GM12878 (cell line): ENCODE measurements around the gene PATZ1. TPM values are rescaled to one million over a fixed set of nuclear protein-coding genes. Genes with fewer than 3 reads are reported as not detected.

Experiments
- ATAC-seq: fragments of 200-7000 bp; cut with Tn5 transposase; 3 replicates; pipeline ENCODE4 v1.9.1; 2020; ENCODE audit warnings: mild to moderate bottlenecking, moderate library complexity
- BruUV-seq: library from RNA; stranded (reverse); fragments of 400-500 nt; replicated peaks from 2 replicates; lab custom pipeline; 2021; lab: Mats Ljungman, UMichigan
- CTCF ChIA-PET: fragments of 300-600 bp; sonication (Branson Sonifier 250); formaldehyde crosslinking; extraction: SDS; loops from one replicate; lab custom pipeline; 2021; ENCODE audit warnings: inconsistent platforms; lab: Yijun Ruan, JAX
- POLR2A ChIA-PET: fragments of 350-600 bp; formaldehyde crosslinking; extraction: SDS; loops from one replicate; lab custom pipeline; 2021; ENCODE audit warnings: inconsistent platforms; lab: Charles Lee
- RAD21 ChIA-PET: fragments of 300-600 bp; sonication (Branson Sonifier 250); formaldehyde crosslinking; loops from one replicate; lab custom pipeline; 2023; ENCODE audit warnings: antibody characterized with exemption; ENCODE audit not compliant: unreplicated experiment; lab: Charles Lee
- SMC1A ChIA-PET: fragments of 300-600 bp; sonication (Branson Sonifier 250); formaldehyde crosslinking; loops from one replicate; lab custom pipeline; 2023; ENCODE audit not compliant: unreplicated experiment, uncharacterized antibody; lab: Charles Lee
- DNase-seq: peaks from one replicate; pipeline ENCODE4 v3.0.0-alpha.2; 2011; ENCODE audit warnings: low read depth, low spot score
- FAIRE-seq: peaks from 3 replicates; lab custom pipeline; 2011; peaks lifted over from hg19 to GRCh38; lab: Jason Lieb, UNC
- H2AFZ ChIP-seq: 2 replicates; pipeline ENCODE4 v1.6.0; 2011; ENCODE audit warnings: low read depth, low read length, control low read depth; ENCODE audit not compliant: control insufficient read depth
- H3K27ac ChIP-seq: 2 replicates; pipeline ENCODE4 v1.5.1; 2011; ENCODE audit warnings: control low read depth; ENCODE audit not compliant: control insufficient read depth, insufficient read depth
- H3K27me3 ChIP-seq, 2 experiments: replicated peaks in 1 of 2; 2 replicates each; pipeline versions ENCODE4 v1.6.0 to v1.6.1; 2011; ENCODE audit warnings: low read length in 1 of 2; ENCODE audit not compliant: control insufficient read depth in 2 of 2, insufficient read depth in 2 of 2
- H3K36me3 ChIP-seq, 2 experiments: 2 replicates each; pipeline ENCODE4 v1.5.1; 2011; ENCODE audit warnings: low read length in 1 of 2; ENCODE audit not compliant: control insufficient read depth in 2 of 2, insufficient read depth in 2 of 2
- H3K4me1 ChIP-seq: 2 replicates; pipeline ENCODE4 v1.6.1; 2011; ENCODE audit warnings: mild to moderate bottlenecking, low read length, moderate library complexity, mixed read lengths; ENCODE audit not compliant: control insufficient read depth, insufficient read depth
- H3K4me2 ChIP-seq: 2 replicates; pipeline ENCODE4 v1.6.0; 2011; ENCODE audit warnings: control low read depth; ENCODE audit not compliant: control insufficient read depth, insufficient read depth
- H3K4me3 ChIP-seq: fragments of 200-600 bp; sonication (generic); 2 replicates; pipeline ENCODE4 v1.5.1; 2016
- H3K79me2 ChIP-seq: 2 replicates; pipeline ENCODE4 v1.6.0; 2011; ENCODE audit warnings: low read length; ENCODE audit not compliant: control insufficient read depth, insufficient read depth
- H3K9ac ChIP-seq: 2 replicates; pipeline ENCODE4 v1.8.0; 2011; ENCODE audit warnings: low read length, control low read depth, mixed read lengths; ENCODE audit not compliant: control insufficient read depth, insufficient read depth
- H3K9me3 ChIP-seq: replicated peaks from 3 replicates; pipeline ENCODE4 v1.5.1; 2011; ENCODE audit warnings: mild to moderate bottlenecking, low read length; ENCODE audit not compliant: control insufficient read depth, insufficient read depth
- H4K20me1 ChIP-seq: 2 replicates; pipeline ENCODE4 v1.6.0; 2011; ENCODE audit not compliant: control insufficient read depth, insufficient read depth
- CHD4 ChIP-seq: fragments of 200-600 bp; sonication (generic); IDR thresholded peaks from 2 replicates; pipeline ENCODE4 v1.6.1; 2016; ENCODE audit warnings: mild to moderate bottlenecking
- DPF2 ChIP-seq: fragments of 450-650 bp; IDR thresholded peaks from 2 replicates; pipeline ENCODE4 v1.6.1; 2017; ENCODE audit warnings: mild to moderate bottlenecking
- E2F8 ChIP-seq: fragments of 450-650 bp; IDR thresholded peaks from 2 replicates; pipeline ENCODE4 v1.6.1; 2018; ENCODE audit warnings: mild to moderate bottlenecking, low read depth, moderate library complexity; ENCODE audit not compliant: partially characterized antibody
- EED ChIP-seq: sonication (generic); IDR thresholded peaks from 2 replicates; pipeline ENCODE4 v1.6.1; 2016; ENCODE audit warnings: antibody characterized with exemption, low read depth
- FOXK2 ChIP-seq: fragments of 450-650 bp; IDR thresholded peaks from 2 replicates; pipeline ENCODE4 v1.6.1; 2017; ENCODE audit warnings: mild to moderate bottlenecking, moderate library complexity
- HDGF ChIP-seq: fragments of 450-650 bp; IDR thresholded peaks from 2 replicates; pipeline ENCODE4 v1.6.1; 2016; ENCODE audit warnings: antibody characterized with exemption
- MAX ChIP-seq: IDR thresholded peaks from 2 replicates; pipeline ENCODE4 v1.6.1; 2012; ENCODE audit warnings: low read depth, low read length, improper control_type of control experiment
- MLLT1 ChIP-seq: fragments of 450-650 bp; IDR thresholded peaks from 2 replicates; pipeline ENCODE4 v1.6.1; 2016; ENCODE audit warnings: mild to moderate bottlenecking
- MTA2 ChIP-seq: fragments of 450-650 bp; IDR thresholded peaks from 2 replicates; pipeline ENCODE4 v1.6.1; 2016; ENCODE audit warnings: low read depth, mild to moderate bottlenecking, moderate library complexity
- MXI1 ChIP-seq: fragments of 150-350 bp; IDR thresholded peaks from 2 replicates; pipeline ENCODE4 v1.6.1; 2011; ENCODE audit warnings: low read depth, mild to moderate bottlenecking, inconsistent platforms, low read length, improper control_type of control experiment
- NRF1 ChIP-seq: conservative IDR thresholded peaks from 2 replicates; pipeline ENCODE4 v1.6.1; 2011; ENCODE audit warnings: mild to moderate bottlenecking, low read depth, low read length, improper control_type of control experiment
- PAX8 ChIP-seq: fragments of 450-650 bp; IDR thresholded peaks from 2 replicates; pipeline ENCODE4 v1.6.1; 2017; ENCODE audit warnings: mild to moderate bottlenecking, moderate library complexity
- PKNOX1 ChIP-seq: fragments of 450-650 bp; IDR thresholded peaks from 2 replicates; pipeline ENCODE4 v1.6.1; 2016; ENCODE audit warnings: mild to moderate bottlenecking
- RB1 ChIP-seq: fragments of 450-650 bp; formaldehyde crosslinking; IDR thresholded peaks from 2 replicates; pipeline ENCODE4 v1.6.1; 2017; ENCODE audit warnings: mild to moderate bottlenecking, borderline replicate concordance
- SMC3 ChIP-seq: IDR thresholded peaks from 2 replicates; pipeline ENCODE4 v1.6.1; 2011; ENCODE audit warnings: low read length, improper control_type of control experiment, borderline replicate concordance
- SPI1 ChIP-seq: IDR thresholded peaks from 2 replicates; pipeline ENCODE4 v1.6.1; 2011; ENCODE audit warnings: low read depth, mild to moderate bottlenecking, low read length, moderate library complexity, borderline replicate concordance; ENCODE audit not compliant: insufficient read depth
- SREBF1 ChIP-seq: IDR thresholded peaks from 2 replicates; pipeline ENCODE4 v1.6.1; 2012; ENCODE audit warnings: mild to moderate bottlenecking, low read length
- WRNIP1 ChIP-seq: IDR thresholded peaks from 2 replicates; pipeline ENCODE4 v1.6.1; 2011; ENCODE audit warnings: low read depth, low read length, improper control_type of control experiment, borderline replicate concordance
- ZNF217 ChIP-seq: fragments of 450-650 bp; IDR thresholded peaks from 2 replicates; pipeline ENCODE4 v1.6.1; 2017; ENCODE audit warnings: antibody characterized with exemption, mild to moderate bottlenecking
- in situ Hi-C: fragments of 300-500 bp; cut with MboI; formaldehyde crosslinking; loops from 9 replicates; pipeline ENCODE4 v1.14.3; 2018; ENCODE audit warnings: mixed read lengths
- intact Hi-C: fragments of 100-400 bp; cut with micrococcal nuclease; formaldehyde crosslinking; loops from one replicate; pipeline ENCODE4 v1.14.2; 2022; ENCODE audit not compliant: unreplicated experiment
- polyA plus RNA-seq, 11 experiments: library from polyadenylated mRNA; depleted of rRNA in 4 of 11; unstranded in 6 of 11; stranded (reverse) in 5 of 11; fragments of >200 nt; fragmentation: Nextera tagmentation in 4 of 11; fragmentation: Illumina TruSeq in 1 of 11; extraction: Ambion mirVana in 4 of 11; extraction: Trizol in 1 of 11; gene quantifications; 1 replicate in 1 of 11; 2 replicates in 10 of 11; pipeline versions ENCODE4 v1.2.1 to v1.2.3, GENCODE V29; 2011 to 2016; ENCODE audit warnings: inconsistent platforms in 2 of 11, missing spikeins in 2 of 11, low read depth in 1 of 11
- total RNA-seq, 4 experiments: library from RNA; depleted of rRNA in 3 of 4; stranded (reverse); fragments of >200 nt in 3 of 4; fragmentation: Illumina TruSeq in 1 of 4; extraction: Trizol in 1 of 4; gene quantifications; 2 replicates each; pipeline versions ENCODE4 v1.2.1 to v1.2.3, GENCODE V29; 2013 to 2021

Gene PATZ1
- total and polyA plus RNA-seq, 10 of the 15 experiments (the other 5 are each of a cell fraction or from before 2014, with no cell fraction given), result 3.6 to 32.7 (median 13.9) TPM

GRCh38 chr22:31302537-31302936 is 43.6 kb downstream of the PATZ1 start (continued):
- no peak for TF ChIP-seq PKNOX1
- TF ChIP-seq MAX, result no peak
- TF ChIP-seq MLLT1, result no peak
- TF ChIP-seq SMC3, result no peak
- TF ChIP-seq NRF1, result no peak
- TF ChIP-seq MTA2, result no peak

- Histone ChIP-seq H3K4me3 (no peak overlapping the region), H3K4me1 (peaks cover 7% of the 10 kb centered on the region), H3K79me2 (no peaks in the 10 kb centered on the region), H3K9me3 (no peaks in the 10 kb centered on the region), H3K9ac (no peak overlapping the region), H3K4me2 (no peak overlapping the region), H2AFZ (no peak overlapping the region), H4K20me1 (no peaks in the 10 kb centered on the region), H3K27ac (no peak overlapping the region), H3K27me3 (no peaks in the 10 kb centered on the region), H3K36me3 (no peaks in the 10 kb centered on the region)
- POLR2A ChIA-PET, result interaction anchor here (0.5 to 1.0 kb wide), 3 partner anchors 8 to 336 kb away, joined by 3 to 4 read pairs (median 3); no protein-coding TSS in a partner anchor
- ATAC-seq, result no peak
- no peak for FAIRE-seq
- RAD21 ChIA-PET, result interaction anchor here (1.0 kb wide), 1 partner anchor 12 kb away, joined by 4 read pairs; no protein-coding TSS in a partner anchor
- no TSS peak for BruUV-seq
- in situ Hi-C loops, result no loop called here
- no peak for DNase-seq
- SMC1A ChIA-PET, result interaction anchor here (0.7 to 1.6 kb wide), 6 partner anchors 9 to 144 kb away, joined by 3 to 4 read pairs (median 3); partner anchors contain the start of gene PIK3IP1
- intact Hi-C loops, result no loop called here
- CTCF ChIA-PET, result interaction anchor here (1.1 to 10.4 kb wide), 3 partner anchors 10 to 194 kb away, joined by 4 to 91 read pairs (median 11); partner anchors contain the start of gene PIK3IP1
- no peak for TF ChIP-seq SREBF1
- TF ChIP-seq EED, result no peak
- no peak for TF ChIP-seq MXI1
- no peak for TF ChIP-seq SPI1
- no peak for TF ChIP-seq DPF2
- no peak for TF ChIP-seq WRNIP1
- no peak for TF ChIP-seq RB1
- TF ChIP-seq ZNF217, result no peak
- no peak for TF ChIP-seq FOXK2
- no peak for TF ChIP-seq PAX8
- no peak for TF ChIP-seq E2F8
- no peak for TF ChIP-seq HDGF
- no peak for TF ChIP-seq CHD4
Observed at GRCh38 chr22:31302006-31302405, 44.1 kb downstream of the PATZ1 start.
